Thyroid gland (tissue), 4 donors: ENCODE results near the gene TTC12.

ENCODE experiments used
- CTCF ChIP-seq, 6 experiments: fragments of 200-600 bp in 3 of 6; fragments of 450-650 bp in 3 of 6; sonication (generic) in 3 of 6; IDR thresholded peaks; one replicate each; pipeline ENCODE4 v1.5.1; 2016 to 2019; ENCODE audit warnings: antibody characterized with exemption in 6 of 6, mild to moderate bottlenecking in 2 of 6, inconsistent platforms in 1 of 6, moderate library complexity in 1 of 6
- POLR2A ChIP-seq, 2 donors: fragments of 450-650 bp; IDR thresholded peaks; one replicate each; pipeline ENCODE4 v1.6.1; 2017; ENCODE audit warnings: antibody characterized with exemption in 2 of 2, mild to moderate bottlenecking in 2 of 2, moderate library complexity in 1 of 2

DNA sequence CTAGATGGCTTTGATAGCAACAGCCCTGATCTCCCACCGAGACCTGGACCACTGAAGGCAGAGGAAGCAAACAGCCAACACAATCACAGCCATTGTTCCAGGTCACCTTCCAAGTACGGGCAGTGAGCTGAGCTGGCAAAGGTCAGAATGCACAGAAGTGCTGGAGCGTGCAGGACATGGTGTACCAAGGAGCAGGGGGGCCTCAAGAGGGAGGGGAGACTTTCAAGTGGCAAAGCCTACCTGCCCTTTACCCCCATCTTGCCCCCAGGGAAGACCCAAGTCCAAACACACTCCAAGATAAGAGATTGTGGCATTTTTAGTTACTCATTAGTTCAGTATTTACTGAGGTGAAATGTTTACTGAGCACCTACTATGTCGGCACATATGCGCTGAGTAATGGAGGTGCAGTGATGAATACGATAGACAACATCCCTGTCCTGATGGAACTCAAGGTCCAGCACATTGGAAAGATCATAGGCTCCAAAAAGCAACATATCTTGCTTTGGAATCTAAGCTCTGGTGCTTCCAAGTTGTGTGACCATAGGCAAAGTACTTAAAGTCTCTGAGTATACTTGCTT, 26.0 kb upstream of the TTC12 start:
- TF ChIP-seq CTCF (IDR thresholded peaks at IDR 0.05), result no peak
- TF ChIP-seq POLR2A (IDR thresholded peaks at IDR 0.05), result no peak
